GM12875 (cell line): ENCODE data around the gene DAB2IP.

ENCODE experiments used
- H3K4me3 ChIP-seq: one replicate; pipeline ENCODE4 v1.5.1; 2011; ENCODE audit warnings: low read depth, low read length, control low read depth
- CTCF ChIP-seq: IDR thresholded peaks from 2 replicates; pipeline ENCODE4 v1.5.1; 2011; ENCODE audit warnings: low read depth, mild to moderate bottlenecking, control low read depth, inconsistent platforms, low read length, moderate library complexity, borderline replicate concordance; ENCODE audit not compliant: insufficient read depth

Gene DAB2IP

GRCh38 chr9:121627427-121627826 lies 24.0 kb upstream of the DAB2IP start:
- no peak overlapping the region for H3K4me3 ChIP-seq
- no peak for TF ChIP-seq CTCF

- H3K4me3 ChIP-seq = no peak overlapping the region
Measured at GRCh38 chr9:121628401-121628800, 23.0 kb upstream of the DAB2IP start.

GRCh38 chr9:121631115-121631514 lies 20.3 kb upstream of the DAB2IP start:
- no peak for TF ChIP-seq CTCF
- no peak overlapping the region for H3K4me3 ChIP-seq

More at GRCh38 chr9:121628401-121628800, 23.0 kb upstream of the DAB2IP start:
- TF ChIP-seq CTCF = no peak

GRCh38 chr9:121631978-121632418 lies 19.4 kb upstream of the DAB2IP start:
- H3K4me3 ChIP-seq = no peak overlapping the region
- no peak for TF ChIP-seq CTCF

- H3K4me3 ChIP-seq = no peak overlapping the region
- no peak for TF ChIP-seq CTCF
Measured at GRCh38 chr9:121633119-121633714, 18.2 kb upstream of the DAB2IP start.

GRCh38 chr9:121633736-121634135 lies 17.7 kb upstream of the DAB2IP start:
- no peak for TF ChIP-seq CTCF
- no peak overlapping the region for H3K4me3 ChIP-seq
